ENCODE data around the gene CYP4A22.
"Not testable (repeated sequence)": the region's sequence is repeated elsewhere in the genome, so short reads cannot be mapped to it uniquely, and the experiment has no call there.

Gene CYP4A22

GRCh38 chr1:47137198-47137597, at the start of gene CYP4A22:
Gene CYP4A22, plus strand, starts transcription at chr1:47137441. Its CDS starts 45 bp downstream, at chr1:47137486.
- DNase-seq (ENCODE audit: low read depth), result no peak

- DNase-seq (ENCODE audit: low read depth), result peak; percentile 2
These were observed 47.9 kb upstream of the CYP4A22 start for GRCh38 chr1:47089356-47089755.

GRCh38 chr1:47091476-47091875, 45.8 kb upstream of the CYP4A22 start:
- not testable (repeated sequence) for DNase-seq (ENCODE audit: low read depth)

- no peak for DNase-seq (ENCODE audit: low read depth)
These were observed 32.4 kb upstream of the CYP4A22 start for GRCh38 chr1:47104816-47105215.

GRCh38 chr1:47106792-47107191, 30.4 kb upstream of the CYP4A22 start:
- no peak for DNase-seq (ENCODE audit: low read depth)

- not testable (repeated sequence) for DNase-seq (ENCODE audit: low read depth)
These were observed 29.2 kb upstream of the CYP4A22 start for GRCh38 chr1:47107851-47108574.

- not testable (repeated sequence) for DNase-seq (ENCODE audit: low read depth)
These were observed 27.8 kb upstream of the CYP4A22 start for GRCh38 chr1:47109482-47109881.

GRCh38 chr1:47113178-47113577, 24.1 kb upstream of the CYP4A22 start:
- DNase-seq (ENCODE audit: low read depth), result no peak

GRCh38 chr1:47121039-47121438, 16.2 kb upstream of the CYP4A22 start:
- DNase-seq (ENCODE audit: low read depth), result not testable (repeated sequence)

GRCh38 chr1:47124834-47125233, 12.4 kb upstream of the CYP4A22 start:
- DNase-seq (ENCODE audit: low read depth), result not testable (repeated sequence)

- DNase-seq (ENCODE audit: low read depth), result not testable (repeated sequence)
These were observed 10.2 kb upstream of the CYP4A22 start for GRCh38 chr1:47126997-47127396.

GRCh38 chr1:47128221-47128620, 9.0 kb upstream of the CYP4A22 start:
- no peak for DNase-seq (ENCODE audit: low read depth)

GRCh38 chr1:47128854-47129253, 8.4 kb upstream of the CYP4A22 start:
- DNase-seq (ENCODE audit: low read depth), result not testable (repeated sequence)

- DNase-seq (ENCODE audit: low read depth), result not testable (repeated sequence)
These were observed 7.6 kb upstream of the CYP4A22 start for GRCh38 chr1:47129489-47130230.

GRCh38 chr1:47132665-47133064, 4.6 kb upstream of the CYP4A22 start:
- not testable (repeated sequence) for DNase-seq (ENCODE audit: low read depth)

GRCh38 chr1:47137925-47138615, 829 bp downstream of the CYP4A22 start:
- no peak for DNase-seq (ENCODE audit: low read depth)

GRCh38 chr1:47140358-47140757, 3.1 kb downstream of the CYP4A22 start:
- DNase-seq (ENCODE audit: low read depth), result not testable (repeated sequence)

GRCh38 chr1:47143654-47144053, 6.4 kb downstream of the CYP4A22 start:
- not testable (repeated sequence) for DNase-seq (ENCODE audit: low read depth)

GRCh38 chr1:47146495-47146894, 9.3 kb downstream of the CYP4A22 start:
- DNase-seq (ENCODE audit: low read depth), result not testable (repeated sequence)

GRCh38 chr1:47147047-47147785, 10.0 kb downstream of the CYP4A22 start:
- DNase-seq (ENCODE audit: low read depth), result no peak

- not testable (repeated sequence) for DNase-seq (ENCODE audit: low read depth)
These were observed 11.9 kb downstream of the CYP4A22 start for GRCh38 chr1:47149162-47149561.

GRCh38 chr1:47156457-47156856, 19.2 kb downstream of the CYP4A22 start:
- DNase-seq (ENCODE audit: low read depth), result not testable (repeated sequence)

Data from GM04504 (cell line).